CD4-positive, alpha-beta T cell treated with Interleukin-10 for 1 hour (primary cell): ENCODE data around the gene RASIP1.
"Not testable (repeated sequence)": the region's sequence is repeated elsewhere in the genome, so short reads cannot be mapped to it uniquely, and the experiment has no call there.

ENCODE experiments used
- DNase-seq: peaks from one replicate; pipeline ENCODE4 v3.0.0-alpha.2; 2020

Gene RASIP1

GRCh38 chr19:48705431-48705830 lies 35.0 kb downstream of the RASIP1 start:
- no peak for DNase-seq

- no peak for DNase-seq
These were observed 37.1 kb downstream of the RASIP1 start for GRCh38 chr19:48703316-48703715.

- no peak for DNase-seq
These were observed 37.7 kb downstream of the RASIP1 start for GRCh38 chr19:48702701-48703100.

- DNase-seq = no peak
These were observed 42.4 kb downstream of the RASIP1 start for GRCh38 chr19:48698046-48698445.

GRCh38 chr19:48696353-48697010 lies 43.9 kb downstream of the RASIP1 start:
- DNase-seq = no peak

GRCh38 chr19:48695743-48696352 lies 44.6 kb downstream of the RASIP1 start, which contains the start of gene FUT2:
Gene FUT2 (plus strand): TSS chr19:48695971. CDS start chr19:48702957, 6,986 bp downstream.
- no peak for DNase-seq

GRCh38 chr19:48693629-48694028 lies 46.8 kb downstream of the RASIP1 start:
- DNase-seq = not testable (repeated sequence)

GRCh38 chr19:48689449-48689848 lies 51.0 kb downstream of the RASIP1 start:
- no peak for DNase-seq

- no peak for DNase-seq
These were observed 52.6 kb downstream of the RASIP1 start for GRCh38 chr19:48687776-48688175.

- not testable (repeated sequence) for DNase-seq
These were observed 53.8 kb downstream of the RASIP1 start for GRCh38 chr19:48686637-48687036.

- no peak for DNase-seq
These were observed 54.3 kb downstream of the RASIP1 start for GRCh38 chr19:48686088-48686487.

GRCh38 chr19:48685583-48685982 lies 54.8 kb downstream of the RASIP1 start:
- DNase-seq = no peak

- DNase-seq = peak; percentile 27
These were observed 57.1 kb downstream of the RASIP1 start for GRCh38 chr19:48683349-48683748.

- DNase-seq = no peak
These were observed 59.3 kb downstream of the RASIP1 start for GRCh38 chr19:48681127-48681470.

GRCh38 chr19:48680436-48681126 lies 59.8 kb downstream of the RASIP1 start:
- no peak for DNase-seq

GRCh38 chr19:48680006-48680405 lies 60.4 kb downstream of the RASIP1 start:
- not testable (repeated sequence) for DNase-seq

GRCh38 chr19:48678201-48678600 lies 62.2 kb downstream of the RASIP1 start:
- no peak for DNase-seq

GRCh38 chr19:48676887-48677286 lies 63.5 kb downstream of the RASIP1 start:
- DNase-seq = no peak

GRCh38 chr19:48676487-48676886 lies 63.9 kb downstream of the RASIP1 start:
- DNase-seq = no peak

GRCh38 chr19:48674921-48675824 lies 65.2 kb downstream of the RASIP1 start:
- DNase-seq = peak; percentile 85

GRCh38 chr19:48674216-48674809 lies 66.1 kb downstream of the RASIP1 start:
- no peak for DNase-seq

GRCh38 chr19:48673436-48674100 lies 66.8 kb downstream of the RASIP1 start:
- DNase-seq = no peak
